NB4 (cell line): Measurements from ENCODE around the gene FAS.

Source experiments
- CTCF ChIP-seq: IDR thresholded peaks from one replicate; pipeline ENCODE4 v1.5.1; 2012; ENCODE audit warnings: low read depth, low read length
- POLR2A ChIP-seq: IDR thresholded peaks from 2 replicates; pipeline ENCODE4 v1.6.1; 2011; ENCODE audit warnings: mild to moderate bottlenecking; ENCODE audit not compliant: insufficient read length; ENCODE audit errors: extremely low read depth

DNA sequence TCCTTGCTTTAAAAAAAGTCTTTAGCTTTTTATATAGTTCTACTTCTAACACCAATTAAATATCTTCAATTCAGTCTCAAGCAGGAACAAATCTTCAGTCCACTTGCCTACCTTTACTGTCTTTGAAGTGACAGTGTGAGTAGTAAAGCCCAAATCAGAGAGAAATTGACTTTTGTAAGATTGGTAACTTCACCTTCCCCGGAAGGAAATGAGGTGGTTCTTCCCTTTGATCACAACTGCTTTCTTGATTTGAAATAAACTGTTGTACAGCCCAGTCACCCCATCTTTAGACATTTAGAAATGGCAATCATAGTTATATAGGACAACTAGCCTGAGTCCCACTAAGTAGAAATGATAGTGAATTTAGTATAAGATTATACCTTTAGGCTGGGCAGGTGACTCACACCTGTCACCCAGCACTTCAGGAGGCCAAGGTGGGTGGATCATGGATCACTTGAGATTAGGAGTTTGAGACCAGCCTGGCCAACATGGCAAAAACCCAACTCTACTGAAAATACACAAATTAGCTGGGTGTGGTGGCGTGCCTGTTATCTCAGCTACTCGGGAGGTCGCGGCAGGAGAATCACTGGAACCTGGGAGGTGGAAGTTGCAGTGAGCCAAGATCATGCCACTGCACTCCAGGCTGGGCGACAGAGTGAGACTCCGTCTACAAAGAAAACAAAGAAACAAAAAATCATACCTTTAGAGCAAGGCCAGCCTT lies 4.7 kb downstream of the FAS start:
- no peak for TF ChIP-seq CTCF
- TF ChIP-seq POLR2A = no peak
